ENCODE data around the gene FGR. TPM values are rescaled to one million over a fixed set of nuclear protein-coding genes. Genes with fewer than 3 reads are reported as not detected.

FGR gene
- total and polyA plus RNA-seq, 2 experiments from 2014 or later: 0.53 to 0.56 TPM

GRCh38 chr1:27621051-27621920, 13.7 kb downstream of the FGR start:
- Histone ChIP-seq H3K4me2 (no peak overlapping the region), H3K36me3 (ENCODE audit: insufficient read depth) (no peaks in the 10 kb centered on the region), H3K27me3 (ENCODE audit: insufficient read depth) (0 out of 2 replicates have a peak, but pooled peaks cover under 1% of the 10 kb centered on the region), H3K9me2 (ENCODE audit: insufficient read depth) (no peaks in the 10 kb centered on the region), H4K20me1 (replicated peaks; ENCODE audit: insufficient read depth) (no peaks in the 10 kb centered on the region), H3K79me2 (replicated peaks; ENCODE audit: insufficient read depth) (no peaks in the 10 kb centered on the region), H2AFZ (peak overlapping the region; percentile 56; the same call in 1 of the 2 replicates), H3K4me1 (ENCODE audit: insufficient read depth) (peaks cover 27% of the 10 kb centered on the region), H3K4me3 (no peak overlapping the region), H3F3A (replicated peaks; ENCODE audit: low read depth) (peaks cover 5% of the 10 kb centered on the region), H3K27ac (ENCODE audit: low read depth) (no peak overlapping the region)
- Mint-ChIP-seq H3K27me3 (ENCODE audit: insufficient read depth, low read depth, poor library complexity) (peaks cover 8% of the 10 kb centered on the region), H3K9me3 (no peaks in the 10 kb centered on the region; the same call in 2 of the 3 replicates), H3K27ac (no peak overlapping the region), H3K36me3 (ENCODE audit: low read depth) (no peaks in the 10 kb centered on the region; the same call in 2 of the 3 replicates), H3K4me1 (peaks cover 22% of the 10 kb centered on the region), H3K4me3 (no peak overlapping the region)
- no peak for ATAC-seq
- no peak for TF ChIP-seq CTCF (conservative IDR thresholded peaks at IDR 0.05; ENCODE audit: low read depth in 2 of 2)
- TF ChIP-seq EZH2phosphoT487 (IDR thresholded peaks at IDR 0.05; ENCODE audit: unreplicated experiment): no peak
- TF ChIP-seq STAT1 (IDR thresholded peaks at IDR 0.05; ENCODE audit: unreplicated experiment): no peak
- no peak for TF ChIP-seq NANOG (IDR thresholded peaks at IDR 0.05; ENCODE audit: borderline replicate concordance)
- no peak for TF ChIP-seq REST (IDR thresholded peaks at IDR 0.05; ENCODE audit: unreplicated experiment)
- TF ChIP-seq ZNF114 (CRISPR knock-in tag; IDR thresholded peaks at IDR 0.05): no peak
- no peak for TF ChIP-seq CREB1 (CRISPR knock-in tag; IDR thresholded peaks at IDR 0.05; ENCODE audit: low read depth)
- TF ChIP-seq ZNF331 (CRISPR knock-in tag; IDR thresholded peaks at IDR 0.05; ENCODE audit: low read depth): no peak
- no peak for TF ChIP-seq EZH2 (IDR thresholded peaks at IDR 0.05; ENCODE audit: low read depth, unreplicated experiment)
- TF ChIP-seq ZNF462 (CRISPR knock-in tag; IDR thresholded peaks at IDR 0.05): no peak
- DNase-seq (ENCODE audit: low spot score): no peak

Measured in GM23338 (cell line).